EH (cell line): ENCODE measurements around the gene METTL26.

ENCODE experiments used
- DNase-seq: peaks from one replicate; pipeline ENCODE4 v3.0.0-alpha.2; 2015; ENCODE audit warnings: low read depth

Gene METTL26

DNA sequence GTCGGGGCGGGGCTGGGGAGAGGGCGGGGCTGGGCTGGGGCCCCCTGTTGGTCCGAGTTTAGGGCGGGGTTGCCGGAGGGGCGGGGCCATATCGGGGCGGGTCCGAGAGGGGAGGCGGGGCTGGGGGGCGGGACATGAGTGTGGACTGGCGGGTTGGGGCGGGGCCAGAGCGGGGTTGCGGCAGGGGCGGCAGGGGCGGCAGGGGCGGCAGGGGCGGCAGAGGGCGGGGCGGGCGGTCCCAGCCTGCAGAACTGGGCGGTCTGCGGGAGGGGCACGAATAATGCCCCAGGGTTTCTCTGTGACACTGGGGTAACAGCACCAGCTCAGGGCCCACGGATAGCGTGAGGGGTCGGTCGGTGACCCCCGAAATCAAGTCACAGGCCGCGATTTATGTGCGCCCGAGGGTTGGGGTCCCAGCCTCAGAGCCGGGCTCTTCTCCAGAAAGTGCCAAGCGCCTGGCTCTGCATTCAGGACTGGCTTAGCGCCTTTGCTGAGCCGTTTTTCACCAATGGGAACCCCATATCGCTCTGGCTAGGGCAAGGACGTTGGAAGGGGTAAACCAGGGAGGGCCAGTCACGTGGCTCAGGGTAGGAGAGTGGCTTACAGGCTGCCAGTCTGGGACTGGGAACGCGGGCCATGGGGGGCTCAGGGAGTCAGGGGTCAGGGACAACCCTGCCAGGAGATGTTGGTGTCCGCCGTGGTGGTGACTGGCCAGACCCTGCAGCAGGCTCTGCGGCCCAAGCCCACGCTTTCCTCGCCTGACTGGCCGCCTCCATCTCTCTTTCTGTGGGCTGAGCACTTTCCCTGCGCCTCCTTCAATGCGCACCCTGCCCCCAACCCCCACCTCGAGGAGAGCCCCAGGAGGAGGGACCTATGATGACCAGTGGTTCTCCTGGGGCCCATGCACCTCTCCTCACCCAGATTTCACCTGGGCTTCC lies 1.2 kb upstream of the METTL26 start:
- peak; percentile 92 for DNase-seq

DNA sequence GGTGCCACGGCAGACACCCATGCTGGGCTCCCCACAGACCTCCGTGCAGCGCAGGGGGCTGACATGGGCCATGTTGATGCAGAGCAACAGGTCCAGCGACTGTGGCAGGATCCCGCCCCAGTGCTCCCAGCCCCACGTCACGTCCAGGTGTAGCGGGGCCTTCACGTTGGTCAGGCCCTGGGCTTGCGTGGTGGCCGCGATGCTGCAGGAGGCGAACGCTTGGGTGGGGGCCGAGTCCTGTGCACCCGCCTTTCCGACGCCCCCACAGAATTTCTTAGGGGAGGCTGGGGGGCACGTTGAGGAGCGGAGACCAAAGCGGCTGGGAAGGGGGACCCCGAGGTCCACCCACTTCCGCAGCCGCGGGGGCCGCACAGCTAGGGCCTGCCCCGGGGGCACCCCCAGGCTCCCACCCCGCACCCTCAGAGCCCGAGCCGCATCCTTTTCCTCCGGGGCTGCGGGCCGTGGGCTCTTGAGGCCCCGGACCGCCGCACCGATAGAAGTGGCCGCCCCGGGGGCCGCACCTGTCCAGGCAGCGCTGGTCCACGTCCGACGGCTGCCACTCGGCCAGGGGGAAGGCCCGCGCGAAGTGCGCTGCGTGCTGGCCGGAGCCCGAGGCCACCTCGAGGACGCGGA lies 416 bp downstream of the METTL26 start:
- no peak for DNase-seq

DNA sequence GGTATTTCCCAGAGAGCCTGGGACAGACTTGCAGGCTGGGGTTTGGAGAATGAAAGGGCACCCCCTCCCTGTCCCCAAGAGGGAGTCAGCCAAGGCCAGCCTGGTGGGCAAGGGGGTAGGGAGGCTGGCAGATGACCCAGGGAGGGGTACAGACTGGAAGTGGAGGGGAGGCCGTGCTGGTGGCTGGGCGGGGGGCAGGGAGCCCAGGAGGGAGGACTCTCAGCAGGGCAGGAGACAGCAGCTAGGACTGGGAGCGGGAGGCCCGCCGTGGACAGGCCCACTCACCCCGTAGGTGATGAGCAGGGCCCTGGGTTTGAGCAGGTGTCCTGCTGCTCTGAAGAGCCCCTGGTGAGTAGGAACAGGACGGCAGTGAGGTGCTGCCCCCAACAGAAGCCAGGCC lies 1.1 kb downstream of the METTL26 start:
- no peak for DNase-seq

- no peak for DNase-seq
These were observed 1.9 kb downstream of the METTL26 start for GRCh38 chr16:634051-634670.

DNA sequence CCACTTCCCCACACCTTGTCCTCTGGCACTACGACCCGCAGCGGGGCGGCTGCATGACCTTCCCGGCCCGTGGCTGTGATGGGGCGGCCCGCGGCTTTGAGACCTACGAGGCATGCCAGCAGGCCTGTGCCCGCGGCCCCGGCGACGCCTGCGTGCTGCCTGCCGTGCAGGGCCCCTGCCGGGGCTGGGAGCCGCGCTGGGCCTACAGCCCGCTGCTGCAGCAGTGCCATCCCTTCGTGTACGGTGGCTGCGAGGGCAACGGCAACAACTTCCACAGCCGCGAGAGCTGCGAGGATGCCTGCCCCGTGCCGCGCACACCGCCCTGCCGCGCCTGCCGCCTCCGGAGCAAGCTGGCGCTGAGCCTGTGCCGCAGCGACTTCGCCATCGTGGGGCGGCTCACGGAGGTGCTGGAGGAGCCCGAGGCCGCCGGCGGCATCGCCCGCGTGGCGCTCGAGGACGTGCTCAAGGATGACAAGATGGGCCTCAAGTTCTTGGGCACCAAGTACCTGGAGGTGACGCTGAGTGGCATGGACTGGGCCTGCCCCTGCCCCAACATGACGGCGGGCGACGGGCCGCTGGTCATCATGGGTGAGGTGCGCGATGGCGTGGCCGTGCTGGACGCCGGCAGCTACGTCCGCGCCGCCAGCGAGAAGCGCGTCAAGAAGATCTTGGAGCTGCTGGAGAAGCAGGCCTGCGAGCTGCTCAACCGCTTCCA lies 2.6 kb downstream of the METTL26 start:
- no peak for DNase-seq

- no peak for DNase-seq
These were observed 3.4 kb downstream of the METTL26 start for GRCh38 chr16:632486-633335.

DNA sequence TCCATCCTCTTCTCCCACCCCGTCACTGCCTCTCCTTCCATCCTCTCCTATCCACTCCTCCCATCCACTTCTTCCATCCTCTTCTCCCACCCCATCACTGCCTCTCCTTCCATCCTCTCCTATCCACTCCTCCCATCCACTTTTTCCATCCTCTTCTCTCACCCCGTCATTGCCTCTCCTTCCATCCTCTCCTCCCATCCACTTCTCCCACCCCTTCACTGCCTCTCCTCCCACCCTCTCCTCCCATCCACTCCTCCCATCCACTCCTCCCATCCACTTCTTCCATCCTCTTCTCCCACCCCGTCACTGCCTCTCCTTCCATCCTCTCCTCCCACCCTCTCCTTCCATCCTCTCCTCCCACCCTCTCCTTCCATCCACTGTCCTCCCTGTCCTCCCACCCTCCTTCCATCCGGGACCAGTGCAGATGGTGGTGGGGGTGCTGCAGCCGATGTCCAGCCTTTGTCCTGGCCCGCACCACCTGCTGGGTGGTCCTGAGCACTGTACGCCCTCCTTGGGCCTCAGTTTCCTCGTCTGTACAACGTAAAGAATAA lies 4.2 kb downstream of the METTL26 start:
- no peak for DNase-seq

DNA sequence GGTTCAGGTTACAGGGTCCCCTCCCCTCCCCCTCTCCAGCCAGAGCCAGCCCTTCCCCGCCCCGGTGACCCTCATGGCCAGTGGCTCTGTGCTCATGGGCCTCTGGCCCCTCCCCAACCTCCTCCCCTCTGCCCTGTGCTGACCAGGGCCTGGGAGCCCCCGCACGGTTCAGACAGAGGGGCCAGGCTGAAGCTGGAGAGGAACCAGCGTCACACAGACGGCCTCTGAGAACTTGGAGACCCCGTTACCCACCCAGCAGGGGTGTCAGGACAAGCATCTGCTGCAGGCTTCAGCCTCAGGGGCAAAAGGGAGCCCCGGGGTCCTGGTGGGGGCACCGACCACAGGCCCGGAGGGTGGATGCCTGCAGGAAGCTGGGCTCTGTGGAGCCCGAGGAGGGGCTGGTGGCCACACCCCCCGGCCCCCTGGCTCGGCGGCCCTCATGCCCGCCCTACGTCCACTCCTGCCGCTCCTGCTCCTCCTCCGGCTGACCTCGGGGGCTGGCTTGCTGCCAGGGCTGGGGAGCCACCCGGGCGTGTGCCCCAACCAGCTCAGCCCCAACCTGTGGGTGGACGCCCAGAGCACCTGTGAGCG lies 5.2 kb downstream of the METTL26 start, which contains the start of gene WFIKKN1:
Gene WFIKKN1 (plus strand): TSS at position 171 of the 591 bp plus-strand sequence. CDS start 269 bp downstream, at position 440.
- DNase-seq: no peak

DNA sequence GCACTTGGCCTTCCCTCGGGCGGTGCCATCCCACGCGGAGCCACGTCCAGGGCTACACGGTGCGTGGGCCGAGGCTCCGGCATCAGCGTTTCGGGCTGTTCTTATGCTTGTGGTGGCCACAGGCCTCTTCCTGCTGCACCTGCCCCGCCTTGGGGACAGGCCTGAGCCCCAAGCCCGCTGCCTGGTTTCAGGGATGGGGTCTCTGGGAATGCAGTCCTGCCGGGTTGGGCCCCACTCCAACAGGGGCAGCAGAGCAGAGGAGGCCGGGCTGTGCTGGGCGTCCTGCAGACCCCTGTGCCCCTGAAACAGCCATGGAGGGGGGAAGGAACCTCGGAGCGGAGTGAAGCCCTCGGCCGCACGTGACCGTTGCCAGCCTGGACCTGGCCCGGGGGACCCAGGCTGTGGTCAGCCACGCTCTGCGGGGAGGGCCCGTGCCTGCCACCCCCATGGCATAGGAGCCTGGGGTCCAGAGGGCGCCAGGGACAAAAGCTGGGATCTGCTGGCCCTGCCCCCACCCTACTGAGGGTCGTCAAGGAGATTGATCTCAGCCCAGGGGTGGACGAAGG lies 5.8 kb downstream of the METTL26 start:
- no peak for DNase-seq

- DNase-seq: no peak
These were observed 6.3 kb downstream of the METTL26 start for GRCh38 chr16:629833-630248.

GRCh38 chr16:629185-629832 lies 6.8 kb downstream of the METTL26 start:
- DNase-seq: no peak

DNA sequence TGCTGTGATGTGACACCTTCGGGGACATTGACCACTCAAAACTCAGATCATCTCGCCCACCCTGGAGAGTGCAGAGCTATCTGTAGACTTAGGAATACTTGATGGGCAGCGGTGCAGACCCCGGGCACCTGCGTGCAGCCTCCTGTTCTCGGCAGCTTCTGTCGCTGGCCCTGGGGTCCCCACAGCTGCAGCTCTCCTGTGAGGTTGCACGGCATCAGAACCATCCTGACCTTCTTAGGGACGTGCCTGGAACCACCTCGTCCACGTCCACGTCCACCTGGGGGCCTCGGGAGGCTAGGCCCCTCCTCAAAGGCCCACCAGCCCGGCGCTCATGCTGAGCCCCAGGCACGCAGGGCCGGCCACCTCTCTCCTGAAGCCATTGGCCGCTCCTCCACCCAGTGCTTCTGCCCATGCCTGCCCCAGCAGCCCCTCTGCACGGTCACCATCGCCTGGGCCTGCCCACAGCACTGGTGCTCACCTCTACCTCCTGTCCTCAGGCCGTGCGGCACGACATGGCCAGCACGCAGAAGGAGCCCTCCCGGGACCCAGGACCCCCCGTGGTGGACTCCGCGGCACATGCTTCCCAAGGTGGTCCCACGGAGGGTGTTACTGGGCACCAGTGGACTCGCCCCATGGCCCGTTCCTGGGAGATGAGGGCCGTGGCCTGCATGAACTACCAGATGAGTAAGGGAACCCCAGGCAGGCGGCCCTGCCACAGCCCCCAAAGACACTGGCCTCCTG lies 7.6 kb downstream of the METTL26 start:
- DNase-seq: no peak

DNA sequence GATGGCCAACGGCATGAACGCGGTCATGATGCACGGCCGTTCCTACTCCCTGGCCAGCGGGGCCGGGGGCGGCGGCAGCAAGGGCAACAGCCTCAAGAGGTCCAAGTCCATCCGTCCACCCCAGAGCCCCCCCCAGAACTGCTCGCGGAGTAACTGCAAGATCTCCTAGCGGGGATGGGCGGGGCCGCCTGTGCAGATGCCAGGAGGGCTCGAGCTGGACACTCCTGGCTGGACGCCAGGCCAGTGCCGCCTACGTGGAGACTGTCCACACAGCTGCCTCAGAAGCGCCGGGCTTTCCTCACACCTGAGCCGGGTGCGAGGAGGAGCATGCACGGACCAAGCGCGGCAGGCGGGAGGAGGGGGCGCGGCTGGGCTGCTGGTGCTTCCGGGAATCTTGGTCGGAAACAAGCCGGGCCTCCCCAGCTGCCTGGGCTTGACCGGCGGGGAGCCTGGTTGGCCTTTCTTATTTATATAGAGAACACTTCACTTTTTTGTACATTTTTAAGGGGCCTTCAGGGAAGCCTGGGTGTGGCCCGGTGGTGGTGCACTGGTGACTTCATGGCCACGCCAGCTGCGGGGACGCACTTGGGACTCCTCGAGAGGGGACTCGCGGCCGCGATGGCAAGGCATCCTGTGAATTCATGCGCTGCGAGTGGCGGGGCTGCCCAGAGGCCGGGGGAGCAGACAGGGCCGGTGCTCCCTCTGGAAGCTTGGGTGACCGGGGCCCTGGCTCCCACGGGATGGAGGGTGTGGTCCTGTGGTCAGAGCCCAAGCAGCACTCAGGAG lies 8.5 kb downstream of the METTL26 start:
- DNase-seq: no peak

DNA sequence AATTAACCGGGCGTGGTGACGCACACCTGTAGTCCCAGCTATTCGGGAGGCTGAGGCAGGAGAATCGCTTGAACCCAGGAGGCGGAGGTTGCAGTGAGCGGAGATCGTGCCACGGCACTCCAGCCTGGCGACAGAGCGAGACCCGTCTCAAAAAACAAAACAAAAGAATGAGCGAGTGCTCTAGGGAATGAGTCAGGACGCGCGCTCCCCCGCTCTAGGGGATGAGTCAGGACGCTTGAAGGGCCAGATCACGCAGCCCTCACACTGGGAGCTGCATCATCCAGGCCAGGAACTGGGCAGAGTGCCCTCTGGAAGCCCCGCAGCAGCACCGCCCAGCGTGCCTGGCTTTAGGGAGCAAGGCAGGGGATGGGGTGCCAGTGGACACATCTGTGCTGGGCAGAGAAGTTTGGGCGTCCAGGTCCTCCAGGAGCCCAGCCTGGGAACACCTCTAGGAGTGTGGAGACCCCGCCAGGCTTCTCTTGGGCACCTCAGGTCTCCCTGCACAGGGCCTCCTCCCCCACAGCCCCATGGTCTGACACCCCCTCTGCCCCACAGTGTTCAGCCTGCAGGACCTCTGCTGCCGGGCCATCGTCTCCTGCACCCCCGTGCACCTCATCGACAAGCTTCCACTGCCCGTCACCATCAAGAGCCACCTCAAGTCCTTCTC lies 9.2 kb downstream of the METTL26 start:
- DNase-seq: peak; percentile 98

- DNase-seq: no peak
These were observed 9.9 kb downstream of the METTL26 start for GRCh38 chr16:625977-626765.

GRCh38 chr16:625117-625976 lies 10.8 kb downstream of the METTL26 start:
- no peak for DNase-seq
